GM23338 (cell line): ENCODE data around the gene BSCL2.

Experiments used
- EZH2phosphoT487 ChIP-seq: fragments of 200-600 bp; sonication (generic); IDR thresholded peaks from one replicate; pipeline ENCODE4 v1.8.1; 2018; ENCODE audit warnings: antibody characterized with exemption; ENCODE audit not compliant: unreplicated experiment
- TF ChIP-seq, protein P1 (sequence below), 2 experiments: fragments of 200-600 bp in 1 of 2; sonication (generic) in 1 of 2; conservative IDR thresholded peaks; 2 replicates each; pipeline versions ENCODE4 v1.5.1 to v1.6.1; 2016 to 2017; ENCODE audit warnings: antibody characterized with exemption in 2 of 2, low read depth in 2 of 2, mild to moderate bottlenecking in 2 of 2, moderate library complexity in 1 of 2

DNA sequence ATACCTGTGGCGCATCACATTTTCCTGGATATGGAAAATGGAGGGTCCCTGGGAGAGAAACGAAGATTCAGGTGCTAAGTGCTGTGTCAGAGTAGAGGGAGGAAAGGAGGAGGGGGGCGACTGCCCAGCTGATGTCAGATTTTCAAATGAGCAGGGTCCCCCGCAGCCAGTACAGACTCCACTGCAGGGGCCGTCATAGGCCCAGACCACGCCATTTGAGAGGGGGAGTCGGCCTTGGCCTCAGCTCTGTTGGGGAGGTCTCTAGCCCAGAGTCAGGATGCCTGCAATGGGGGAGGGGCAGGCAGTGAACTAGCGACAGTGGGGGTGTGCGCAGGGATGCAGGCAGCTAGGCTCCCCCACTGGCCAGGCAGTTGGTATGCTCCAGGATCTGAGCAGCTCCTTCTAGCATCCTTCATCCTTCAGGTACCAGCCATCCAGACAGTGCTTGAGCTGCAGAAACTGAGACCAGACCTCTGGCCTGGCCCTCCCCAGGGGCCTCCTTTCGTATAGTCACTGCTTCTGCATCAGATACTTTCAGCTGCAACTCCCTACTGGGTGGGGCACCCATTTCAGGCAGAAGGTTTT, at the start of gene BSCL2, which contains the start of gene GNG3:
- TF ChIP-seq EZH2phosphoT487: no peak
- TF ChIP-seq, protein P1, sequence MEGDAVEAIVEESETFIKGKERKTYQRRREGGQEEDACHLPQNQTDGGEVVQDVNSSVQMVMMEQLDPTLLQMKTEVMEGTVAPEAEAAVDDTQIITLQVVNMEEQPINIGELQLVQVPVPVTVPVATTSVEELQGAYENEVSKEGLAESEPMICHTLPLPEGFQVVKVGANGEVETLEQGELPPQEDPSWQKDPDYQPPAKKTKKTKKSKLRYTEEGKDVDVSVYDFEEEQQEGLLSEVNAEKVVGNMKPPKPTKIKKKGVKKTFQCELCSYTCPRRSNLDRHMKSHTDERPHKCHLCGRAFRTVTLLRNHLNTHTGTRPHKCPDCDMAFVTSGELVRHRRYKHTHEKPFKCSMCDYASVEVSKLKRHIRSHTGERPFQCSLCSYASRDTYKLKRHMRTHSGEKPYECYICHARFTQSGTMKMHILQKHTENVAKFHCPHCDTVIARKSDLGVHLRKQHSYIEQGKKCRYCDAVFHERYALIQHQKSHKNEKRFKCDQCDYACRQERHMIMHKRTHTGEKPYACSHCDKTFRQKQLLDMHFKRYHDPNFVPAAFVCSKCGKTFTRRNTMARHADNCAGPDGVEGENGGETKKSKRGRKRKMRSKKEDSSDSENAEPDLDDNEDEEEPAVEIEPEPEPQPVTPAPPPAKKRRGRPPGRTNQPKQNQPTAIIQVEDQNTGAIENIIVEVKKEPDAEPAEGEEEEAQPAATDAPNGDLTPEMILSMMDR (conservative IDR thresholded peaks at IDR 0.05; ENCODE audit: low read depth in 2 of 2): no peak
